Activated CD4-positive, alpha-beta T cell treated with anti-CD3 and anti-CD28 coated beads, Interleukin-2, amount 50 U/mL, for 16 hours (primary cell): Measurements from ENCODE around the gene C16orf87.

Experiments used
- DNase-seq: peaks from one replicate; pipeline ENCODE4 v3.0.0-alpha.2; 2020

The C16orf87 gene

DNA sequence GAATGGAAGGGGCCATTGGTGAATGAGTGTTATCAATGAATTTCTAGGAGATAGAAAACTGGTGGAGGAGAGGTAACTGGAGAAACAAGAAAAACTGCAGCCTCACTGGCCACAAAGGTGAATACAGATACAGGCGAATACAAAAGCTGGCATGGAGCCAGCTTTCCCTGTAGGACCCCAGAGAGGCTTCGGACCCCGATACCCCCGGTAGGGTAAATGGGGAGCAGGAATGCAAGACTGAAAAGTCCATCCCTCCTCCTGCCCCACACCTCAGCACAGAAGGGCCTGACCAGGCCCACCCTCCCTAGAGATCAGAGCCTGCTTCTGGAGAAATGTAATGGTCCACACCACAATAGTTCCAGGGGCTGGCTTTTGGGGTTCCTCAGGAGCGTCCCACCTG, 78.0 kb downstream of the C16orf87 start:
- DNase-seq = no peak

DNA sequence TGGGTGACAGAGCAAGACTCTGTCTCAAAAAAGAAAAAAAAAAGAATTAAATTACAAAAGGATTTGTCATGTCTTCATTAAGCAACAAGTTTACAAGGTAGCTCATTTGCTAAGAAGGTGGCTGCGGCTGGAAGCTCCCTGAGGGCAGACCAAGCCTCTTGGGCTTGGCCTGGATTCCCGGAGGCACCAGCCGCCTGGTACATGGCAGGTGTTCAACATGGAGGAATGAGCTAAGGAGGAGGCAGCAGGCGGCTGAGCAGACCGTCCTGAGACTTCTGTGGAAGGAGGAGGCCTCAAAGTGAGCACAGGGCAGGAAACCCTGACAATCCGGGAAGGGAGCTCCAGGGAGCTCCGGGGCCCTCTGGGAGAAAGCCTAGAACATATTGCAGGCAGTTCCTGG, 79.6 kb downstream of the C16orf87 start:
- DNase-seq = no peak

DNA sequence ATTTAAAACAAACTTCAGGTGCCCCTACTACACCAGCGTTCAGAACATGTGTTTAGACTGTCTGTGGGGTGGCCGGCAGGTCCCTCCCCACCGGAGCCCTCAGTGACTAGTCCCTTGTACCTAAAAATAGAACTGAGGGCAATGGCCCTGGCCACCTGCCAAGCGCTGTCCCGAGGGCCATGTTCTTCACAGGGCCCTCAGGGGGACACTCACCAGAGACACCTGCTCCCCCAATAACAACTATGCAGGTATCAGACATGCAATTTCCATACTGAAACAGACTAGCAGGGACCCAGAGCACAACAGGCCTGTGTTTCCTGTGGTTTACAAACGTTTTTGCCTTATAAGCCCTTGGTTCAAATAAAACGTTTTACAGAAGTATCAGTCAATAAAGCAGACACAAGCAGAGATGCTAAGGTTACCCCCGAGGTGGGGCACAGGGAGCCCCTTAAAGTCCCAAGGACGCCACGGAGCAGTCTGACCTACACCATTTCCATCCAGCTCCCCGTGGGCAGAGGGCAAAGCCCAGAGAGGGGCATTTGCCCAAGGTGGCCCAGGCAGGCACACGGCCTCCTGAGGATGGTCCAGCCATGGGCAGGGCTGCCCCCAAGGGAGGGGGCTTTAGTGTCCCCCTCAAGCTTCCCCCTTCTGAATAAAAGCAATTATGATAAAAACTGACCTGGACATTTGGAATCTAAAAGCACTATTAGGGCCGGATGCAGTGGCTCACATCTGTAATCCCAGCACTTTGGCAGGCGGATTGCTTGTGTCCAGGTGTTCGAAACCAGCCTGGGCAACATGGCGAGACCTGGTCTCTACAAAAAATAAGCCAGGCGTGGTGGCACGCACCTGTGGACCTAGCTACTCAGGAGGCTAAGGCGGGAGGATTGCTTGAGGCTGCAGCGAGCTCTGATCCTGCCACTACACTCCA, 81.9 kb downstream of the C16orf87 start:
- DNase-seq = no peak

DNA sequence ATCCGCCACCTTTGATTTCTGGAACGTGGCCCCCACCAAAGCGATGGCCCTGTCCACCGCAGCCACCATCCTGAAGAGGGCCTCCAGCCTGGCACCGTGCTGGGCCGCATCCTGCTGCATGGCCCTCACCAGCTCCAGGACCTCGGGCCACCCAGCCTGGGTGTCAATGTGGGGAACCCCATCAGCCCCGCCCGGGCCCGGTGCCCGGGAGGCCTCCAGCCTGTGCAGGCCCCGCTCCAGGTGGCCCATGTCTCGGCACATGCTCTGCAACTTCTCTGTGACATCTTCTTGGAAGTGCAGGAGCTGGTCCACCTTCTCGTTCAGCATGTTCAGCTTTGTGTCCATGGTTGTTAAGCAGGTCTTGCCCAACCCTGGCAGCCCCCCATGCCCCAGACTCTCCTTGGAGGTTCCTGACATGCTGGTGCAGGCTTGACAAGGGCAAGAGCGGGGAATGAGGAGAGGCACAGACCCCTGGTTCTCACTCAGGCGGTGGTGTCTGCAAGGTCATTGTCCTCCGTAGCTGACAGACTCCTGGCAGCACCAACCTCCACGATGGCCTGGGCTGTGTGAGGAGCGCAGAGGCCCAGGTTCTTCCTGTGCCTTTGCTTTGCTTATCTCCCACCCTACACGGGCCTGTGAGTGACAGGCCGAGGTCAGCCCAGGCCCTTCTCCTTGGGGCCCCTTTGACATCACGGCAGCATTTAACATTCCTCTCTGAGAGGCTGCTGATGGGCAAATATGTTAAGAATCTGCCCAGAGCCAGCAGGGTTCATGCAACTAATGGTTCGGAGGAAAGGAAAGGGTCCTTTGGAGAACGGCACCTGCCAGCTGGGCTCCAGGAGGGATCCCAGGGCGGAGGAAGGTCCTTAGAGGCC, 83.0 kb downstream of the C16orf87 start, which contains the start of gene MYLK3:
TSS of gene MYLK3 (minus strand) at position 568 of the 875 bp plus-strand sequence. CDS start at position 417, 151 bp downstream.
- DNase-seq = no peak

DNA sequence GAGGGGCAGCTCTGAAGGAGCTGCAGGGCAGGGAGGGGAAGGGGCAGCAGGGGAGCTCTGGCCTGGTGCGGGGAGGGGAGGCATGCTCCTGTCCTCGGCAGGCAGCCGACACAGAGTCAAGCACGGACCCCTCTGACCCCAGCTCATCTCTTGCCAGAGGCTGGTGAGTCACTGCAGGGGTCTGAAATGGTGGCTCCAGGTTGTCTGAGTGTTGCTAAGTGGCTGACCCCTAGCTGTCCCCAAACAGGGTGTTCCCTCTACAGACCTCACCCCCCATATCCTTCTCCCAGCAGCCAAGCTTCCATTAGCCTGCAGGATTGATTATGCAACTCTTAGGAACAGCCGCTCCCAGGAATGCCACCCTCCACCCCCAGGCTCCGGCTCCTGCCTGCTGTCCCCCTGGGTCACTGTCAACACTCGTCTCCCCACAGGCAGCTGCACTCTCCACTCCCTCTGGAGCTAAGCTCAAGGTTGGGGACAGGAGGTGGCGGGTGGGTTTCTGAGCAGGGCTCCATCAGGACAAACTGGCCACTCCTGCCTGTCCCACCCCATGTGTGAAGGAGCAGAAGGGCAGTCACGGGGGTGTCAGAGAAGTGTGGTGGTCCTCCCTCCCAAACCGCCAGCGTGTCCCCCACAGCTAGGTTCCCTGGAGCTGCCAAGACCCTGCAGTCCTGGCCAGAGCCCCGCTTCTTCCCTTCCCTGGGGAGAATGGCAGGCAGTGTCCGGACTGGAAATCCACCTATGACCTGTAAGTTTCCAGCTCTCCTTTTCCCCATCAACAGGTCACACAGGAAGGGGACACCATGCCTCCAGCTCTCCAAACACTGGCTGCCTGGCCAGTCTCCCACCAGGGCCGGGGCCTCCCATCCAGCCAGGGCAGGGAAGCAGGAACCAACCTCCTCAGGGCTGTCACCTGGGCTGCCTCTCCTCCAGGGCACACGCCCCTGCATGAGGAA, 83.9 kb downstream of the C16orf87 start:
- no peak for DNase-seq
